Caco-2 (cell line): ENCODE data around the gene KCNE5. TPM values are rescaled to one million over a fixed set of nuclear protein-coding genes. Genes with fewer than 3 reads are reported as not detected.
"Not testable (repeated sequence)": the region's sequence is repeated elsewhere in the genome, so short reads cannot be mapped to it uniquely, and the experiment has no call there.

Experiments
- BruUV-seq: library from RNA; stranded (reverse); fragments of 400-500 nt; replicated peaks from 2 replicates; lab custom pipeline; 2021; lab: Mats Ljungman, UMichigan
- CTCF ChIA-PET: fragments of 300-600 bp; sonication (Branson Sonifier 250); formaldehyde crosslinking; loops from one replicate; lab custom pipeline; 2022; ENCODE audit warnings: antibody characterized with exemption; lab: Charles Lee
- POLR2A ChIA-PET: fragments of 300-600 bp; sonication (Branson Sonifier 250); formaldehyde crosslinking; loops from one replicate; lab custom pipeline; 2022; ENCODE audit warnings: antibody characterized with exemption; lab: Charles Lee
- DNase-seq, 2 experiments: peaks; one replicate each; pipeline versions ENCODE4 v3.0.0 to v3.0.0-alpha.2; 2020 to 2022
- H3K27me3 ChIP-seq: replicated peaks from 2 replicates; pipeline ENCODE4 v1.6.0; 2011; ENCODE audit warnings: low read length; ENCODE audit not compliant: control insufficient read depth, insufficient read depth
- H3K36me3 ChIP-seq: 2 replicates; pipeline ENCODE4 v1.5.1; 2011; ENCODE audit warnings: low read length; ENCODE audit not compliant: control insufficient read depth, insufficient read depth
- H3K4me1 ChIP-seq: fragments of 250-450 bp; sonication (Bioruptor Pico); 2 replicates; pipeline ENCODE4 v1.5.1; 2020; ENCODE audit warnings: mild to moderate bottlenecking
- H3K4me3 ChIP-seq: 2 replicates; pipeline ENCODE4 v1.5.1; 2011; ENCODE audit warnings: low read depth, mild to moderate bottlenecking, control low read depth, low read length
- H3K9me3 ChIP-seq: fragments of 250-450 bp; sonication (Bioruptor Pico); 2 replicates; pipeline ENCODE4 v1.5.1; 2020; ENCODE audit warnings: mild to moderate bottlenecking, moderate library complexity
- H3K27ac Mint-ChIP-seq: one replicate; pipeline ENCODE4 v1.8.0; 2022; ENCODE audit warnings: mixed read lengths; ENCODE audit not compliant: unreplicated experiment
- H3K27me3 Mint-ChIP-seq: one replicate; pipeline ENCODE4 v1.8.0; 2022; ENCODE audit warnings: mixed read lengths; ENCODE audit not compliant: insufficient read depth, unreplicated experiment
- H3K36me3 Mint-ChIP-seq: one replicate; pipeline ENCODE4 v1.8.0; 2022; ENCODE audit warnings: mild to moderate bottlenecking, mixed read lengths; ENCODE audit not compliant: insufficient read depth, unreplicated experiment
- H3K4me1 Mint-ChIP-seq: one replicate; pipeline ENCODE4 v1.8.0; 2022; ENCODE audit warnings: low read depth, mixed read lengths; ENCODE audit not compliant: unreplicated experiment
- H3K4me3 Mint-ChIP-seq: one replicate; pipeline ENCODE4 v1.8.0; 2022; ENCODE audit warnings: mild to moderate bottlenecking, moderate library complexity, mixed read lengths; ENCODE audit not compliant: unreplicated experiment
- H3K9me3 Mint-ChIP-seq: one replicate; pipeline ENCODE4 v1.8.0; 2022; ENCODE audit warnings: mixed read lengths; ENCODE audit not compliant: unreplicated experiment
- intact Hi-C: fragments of 100-400 bp; cut with micrococcal nuclease; formaldehyde crosslinking; loops from one replicate; pipeline ENCODE4 v1.10.0; 2022; ENCODE audit not compliant: unreplicated experiment
- total RNA-seq: library from RNA; stranded (reverse); gene quantifications from 2 replicates; pipeline ENCODE4 v1.2.3, GENCODE V29; 2022
- TF ChIP-seq, protein P1 (sequence below), 2 experiments: fragments of 200-600 bp in 1 of 2; IDR thresholded peaks; 1 replicate in 1 of 2; 2 replicates in 1 of 2; pipeline versions ENCODE4 v1.5.1 to v1.8.0; 2011 to 2022; ENCODE audit warnings: antibody characterized with exemption in 1 of 2, control low read depth in 1 of 2, inconsistent platforms in 1 of 2, low read depth in 1 of 2, low read length in 1 of 2, mild to moderate bottlenecking in 1 of 2, moderate library complexity in 1 of 2; ENCODE audit not compliant: insufficient read depth in 1 of 2, severe bottlenecking in 1 of 2, unreplicated experiment in 1 of 2

The KCNE5 gene
- total RNA-seq, 1 experiment from 2014 or later: 0.20 TPM

DNA sequence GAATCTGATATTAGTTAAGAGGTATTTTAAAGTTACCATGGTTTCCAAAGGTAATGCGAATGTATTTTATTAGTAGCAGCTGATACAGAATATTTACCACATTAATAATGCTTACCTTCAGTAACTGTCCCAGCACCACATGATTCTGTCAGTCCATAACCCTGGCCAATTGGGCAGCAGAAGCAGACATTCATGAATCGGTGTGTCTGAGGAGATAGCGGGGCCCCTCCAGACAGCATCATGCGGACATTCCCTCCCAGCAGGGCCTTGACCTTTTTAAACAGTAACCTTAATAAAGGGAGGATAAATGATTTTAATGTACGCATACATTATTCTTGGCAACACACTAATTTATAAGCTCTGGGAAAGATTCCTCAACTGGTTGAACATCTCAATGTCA is 43.0 kb upstream of the KCNE5 start:
- no peak overlapping the region for H3K4me3 ChIP-seq
- H3K36me3 Mint-ChIP-seq: peaks cover 8% of the 10 kb centered on the region
- BruUV-seq: no TSS peak
- TF ChIP-seq, protein P1, sequence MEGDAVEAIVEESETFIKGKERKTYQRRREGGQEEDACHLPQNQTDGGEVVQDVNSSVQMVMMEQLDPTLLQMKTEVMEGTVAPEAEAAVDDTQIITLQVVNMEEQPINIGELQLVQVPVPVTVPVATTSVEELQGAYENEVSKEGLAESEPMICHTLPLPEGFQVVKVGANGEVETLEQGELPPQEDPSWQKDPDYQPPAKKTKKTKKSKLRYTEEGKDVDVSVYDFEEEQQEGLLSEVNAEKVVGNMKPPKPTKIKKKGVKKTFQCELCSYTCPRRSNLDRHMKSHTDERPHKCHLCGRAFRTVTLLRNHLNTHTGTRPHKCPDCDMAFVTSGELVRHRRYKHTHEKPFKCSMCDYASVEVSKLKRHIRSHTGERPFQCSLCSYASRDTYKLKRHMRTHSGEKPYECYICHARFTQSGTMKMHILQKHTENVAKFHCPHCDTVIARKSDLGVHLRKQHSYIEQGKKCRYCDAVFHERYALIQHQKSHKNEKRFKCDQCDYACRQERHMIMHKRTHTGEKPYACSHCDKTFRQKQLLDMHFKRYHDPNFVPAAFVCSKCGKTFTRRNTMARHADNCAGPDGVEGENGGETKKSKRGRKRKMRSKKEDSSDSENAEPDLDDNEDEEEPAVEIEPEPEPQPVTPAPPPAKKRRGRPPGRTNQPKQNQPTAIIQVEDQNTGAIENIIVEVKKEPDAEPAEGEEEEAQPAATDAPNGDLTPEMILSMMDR (IDR thresholded peaks at IDR 0.05; ENCODE audit: insufficient read depth in 1 of 2, low read depth in 1 of 2, low read length in 1 of 2, severe bottlenecking in 1 of 2, unreplicated experiment in 1 of 2): no peak
- H3K9me3 ChIP-seq: no peaks in the 10 kb centered on the region
- CTCF ChIA-PET: no interaction called here
- H3K4me1 ChIP-seq: no peaks in the 10 kb centered on the region
- H3K4me1 Mint-ChIP-seq: no peaks in the 10 kb centered on the region
- no peak overlapping the region for H3K4me3 Mint-ChIP-seq
- H3K27me3 ChIP-seq: no peaks in the 10 kb centered on the region
- DNase-seq: no peak
- POLR2A ChIA-PET: no interaction called here
- no peaks in the 10 kb centered on the region for H3K9me3 Mint-ChIP-seq
- no peaks in the 10 kb centered on the region for H3K36me3 ChIP-seq
- no peaks in the 10 kb centered on the region for H3K27me3 Mint-ChIP-seq
- no peak overlapping the region for H3K27ac Mint-ChIP-seq
- intact Hi-C loops: no loop called here

DNA sequence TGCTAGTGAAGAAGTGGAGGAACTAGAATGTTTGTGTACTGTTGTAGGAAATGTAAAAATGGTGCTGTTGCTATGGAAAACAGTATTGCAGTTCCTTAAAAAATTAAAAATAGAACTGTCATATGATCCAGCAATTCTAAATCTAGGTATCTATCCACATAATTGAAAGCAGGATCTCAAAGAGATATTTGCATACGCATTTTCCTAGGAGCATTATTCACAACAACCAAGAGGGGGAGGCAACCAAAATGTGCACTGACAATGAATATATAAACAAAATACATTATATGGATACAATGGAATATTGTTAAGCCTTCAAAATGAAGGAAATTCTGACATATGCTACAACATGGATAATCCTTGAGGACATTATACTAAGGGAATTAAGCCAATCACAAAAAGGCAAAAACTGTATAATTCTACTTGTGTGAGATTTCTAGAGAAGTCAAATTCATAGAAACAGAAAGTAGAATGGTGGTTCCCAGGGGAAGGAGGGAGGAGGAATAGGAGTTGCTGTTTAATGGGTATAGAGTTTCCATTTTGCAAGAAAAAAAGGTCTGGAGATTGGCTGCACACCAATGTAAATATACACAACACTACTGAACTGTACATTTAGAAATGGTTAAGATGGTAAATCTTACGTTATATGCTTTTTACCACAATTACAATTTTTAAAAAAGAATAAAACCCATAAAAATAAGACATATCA is 35.6 kb upstream of the KCNE5 start:
- Histone ChIP-seq H3K36me3 (no peaks in the 10 kb centered on the region; the same call in 1 of the 2 replicates), H3K4me1 (no peaks in the 10 kb centered on the region), H3K27me3 (no peaks in the 10 kb centered on the region), H3K4me3 (no peak overlapping the region), H3K9me3 (no peaks in the 10 kb centered on the region)
- no peaks in the 10 kb centered on the region for H3K4me1 Mint-ChIP-seq
- ChIA-PET POLR2A (no interaction called here), CTCF (no interaction called here)
- no peak overlapping the region for H3K4me3 Mint-ChIP-seq
- H3K9me3 Mint-ChIP-seq: peaks cover 10% of the 10 kb centered on the region
- no peak for DNase-seq
- H3K27me3 Mint-ChIP-seq: no peaks in the 10 kb centered on the region
- no TSS peak for BruUV-seq
- TF ChIP-seq, protein P1 (IDR thresholded peaks at IDR 0.05; ENCODE audit: insufficient read depth in 1 of 2, low read depth in 1 of 2, low read length in 1 of 2, severe bottlenecking in 1 of 2, unreplicated experiment in 1 of 2): no peak
- H3K36me3 Mint-ChIP-seq: peaks cover 15% of the 10 kb centered on the region
- no peak overlapping the region for H3K27ac Mint-ChIP-seq
- intact Hi-C loops: no loop called here

DNA sequence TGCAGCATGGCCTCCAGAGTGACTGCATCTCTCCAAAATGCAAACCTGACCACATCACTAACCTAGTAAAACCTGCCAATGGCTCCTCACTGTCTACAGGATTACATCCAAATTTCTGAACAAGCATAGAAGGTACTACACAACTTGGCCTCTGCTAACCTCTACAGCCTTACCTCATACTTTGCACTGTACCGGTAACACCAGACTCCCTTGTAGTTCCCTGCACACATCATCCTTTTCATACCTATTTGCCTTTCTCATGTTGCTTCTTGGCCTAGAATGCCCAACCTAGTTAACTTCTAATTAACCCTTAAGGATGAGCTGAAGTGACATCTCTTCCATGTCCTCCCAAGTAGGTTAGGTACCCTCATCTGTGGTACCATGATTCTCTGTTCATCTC is 33.4 kb upstream of the KCNE5 start:
- no peaks in the 10 kb centered on the region; the same call in 1 of the 2 replicates for H3K36me3 ChIP-seq
- Mint-ChIP-seq H3K36me3 (peaks cover 7% of the 10 kb centered on the region), H3K4me1 (no peaks in the 10 kb centered on the region), H3K9me3 (peaks cover 10% of the 10 kb centered on the region), H3K27me3 (no peaks in the 10 kb centered on the region), H3K4me3 (no peak overlapping the region), H3K27ac (no peak overlapping the region)
- BruUV-seq: no TSS peak
- CTCF ChIA-PET: no interaction called here
- H3K4me1 ChIP-seq: no peaks in the 10 kb centered on the region
- intact Hi-C loops: no loop called here
- no peaks in the 10 kb centered on the region for H3K9me3 ChIP-seq
- POLR2A ChIA-PET: no interaction called here
- H3K4me3 ChIP-seq: no peak overlapping the region
- no peak for DNase-seq
- TF ChIP-seq, protein P1 (IDR thresholded peaks at IDR 0.05; ENCODE audit: insufficient read depth in 1 of 2, low read depth in 1 of 2, low read length in 1 of 2, severe bottlenecking in 1 of 2, unreplicated experiment in 1 of 2): no peak
- no peaks in the 10 kb centered on the region for H3K27me3 ChIP-seq

DNA sequence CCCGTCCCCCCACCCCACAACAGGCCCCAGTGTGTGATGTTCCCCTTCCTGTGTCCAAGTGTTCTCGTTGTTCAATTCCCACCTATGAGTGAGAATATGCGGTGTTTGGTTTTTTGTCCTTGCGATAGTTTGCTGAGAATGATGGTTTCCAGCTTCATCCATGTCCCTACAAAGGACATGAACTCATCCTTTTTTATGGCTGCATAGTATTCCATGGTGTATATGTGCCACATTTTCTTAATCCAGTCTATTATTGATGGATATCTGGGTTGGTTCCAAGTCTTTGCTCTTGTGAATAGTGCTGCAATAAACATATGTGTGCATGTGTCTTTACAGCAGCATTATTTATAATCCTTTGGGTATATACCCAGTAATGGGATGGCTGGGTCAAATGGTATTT is 32.4 kb upstream of the KCNE5 start:
- not testable (repeated sequence) for BruUV-seq, H3K4me3 Mint-ChIP-seq

More for the DNA sequence above, 32.4 kb upstream of the KCNE5 start:
- H3K4me1 ChIP-seq, POLR2A ChIA-PET, H3K9me3 ChIP-seq, H3K27ac Mint-ChIP-seq, H3K9me3 Mint-ChIP-seq, intact Hi-C loops, H3K36me3 ChIP-seq, CTCF ChIA-PET, H3K27me3 Mint-ChIP-seq, H3K36me3 Mint-ChIP-seq, H3K27me3 ChIP-seq, H3K4me1 Mint-ChIP-seq, DNase-seq, H3K4me3 ChIP-seq: not testable (repeated sequence)
